Liver (tissue), 9 donors: ENCODE measurements around the gene SDK2. TPM values are rescaled to one million over a fixed set of nuclear protein-coding genes. Genes with fewer than 3 reads are reported as not detected.

Experiments used
- DNase-seq: peaks from one replicate; pipeline ENCODE4 v3.0.0-alpha.2; 2017; ENCODE audit warnings: low spot score
- H3K27ac ChIP-seq, 2 donors: one replicate each; pipeline ENCODE4 v1.7.0; 2013; ENCODE audit warnings: inconsistent platforms in 2 of 2, low read length in 2 of 2, control low read depth in 1 of 2, low read depth in 1 of 2, mild to moderate bottlenecking in 1 of 2
- H3K27me3 ChIP-seq, 4 donors: one replicate each; pipeline versions ENCODE4 v1.6.1 to v1.7.0; 2013; ENCODE audit warnings: low read length in 3 of 4, inconsistent platforms in 1 of 4, mild to moderate bottlenecking in 1 of 4, moderate library complexity in 1 of 4; ENCODE audit not compliant: control insufficient read depth in 4 of 4, insufficient read depth in 4 of 4
- H3K36me3 ChIP-seq, 4 donors: one replicate each; pipeline versions ENCODE4 v1.6.1 to v1.7.0; 2013; ENCODE audit warnings: low read length in 3 of 4, mild to moderate bottlenecking in 3 of 4, low read depth in 1 of 4, moderate library complexity in 1 of 4; ENCODE audit not compliant: control insufficient read depth in 4 of 4, insufficient read depth in 3 of 4
- H3K4me1 ChIP-seq, 4 donors: one replicate each; pipeline versions ENCODE4 v1.6.1 to v1.7.0; 2013; ENCODE audit warnings: low read length in 3 of 4, mild to moderate bottlenecking in 3 of 4, moderate library complexity in 1 of 4; ENCODE audit not compliant: control insufficient read depth in 4 of 4, insufficient read depth in 4 of 4
- H3K4me3 ChIP-seq, 3 donors: one replicate each; pipeline versions ENCODE4 v1.6.1 to v1.7.0; 2013; ENCODE audit warnings: low read length in 3 of 3, control low read depth in 1 of 3, low read depth in 1 of 3, mild to moderate bottlenecking in 1 of 3
- H3K9ac ChIP-seq, 2 donors: one replicate each; pipeline ENCODE4 v1.7.0; 2013; ENCODE audit warnings: low read length in 2 of 2, mild to moderate bottlenecking in 2 of 2, moderate library complexity in 2 of 2, control low read depth in 1 of 2, low read depth in 1 of 2
- H3K9me3 ChIP-seq, 4 donors: one replicate each; pipeline versions ENCODE4 v1.6.1 to v1.7.0; 2013; ENCODE audit warnings: low read length in 3 of 4; ENCODE audit not compliant: control insufficient read depth in 4 of 4
- ATF3 ChIP-seq: IDR thresholded peaks from 2 replicates; pipeline ENCODE4 v1.6.1; 2016; ENCODE audit warnings: antibody characterized with exemption
- CTCF ChIP-seq: fragments of 150-350 bp; IDR thresholded peaks from 2 replicates; pipeline ENCODE4 v1.5.1; 2017; ENCODE audit warnings: improper control_type of control experiment, low read depth, low read length; ENCODE audit not compliant: missing input control
- EGR1 ChIP-seq, 2 donors: IDR thresholded peaks; 2 replicates each; pipeline ENCODE4 v1.6.1; 2016 to 2018; ENCODE audit warnings: antibody characterized with exemption in 2 of 2, low read depth in 2 of 2
- FOXA1 ChIP-seq: IDR thresholded peaks from 2 replicates; pipeline ENCODE4 v1.6.1; 2016; ENCODE audit warnings: antibody characterized with exemption
- FOXA2 ChIP-seq: IDR thresholded peaks from 2 replicates; pipeline ENCODE4 v1.6.1; 2016; ENCODE audit warnings: antibody characterized with exemption
- GABPA ChIP-seq, 2 donors: IDR thresholded peaks in 1 of 2; conservative IDR thresholded peaks in 1 of 2; 2 replicates each; pipeline ENCODE4 v1.6.1; 2016; ENCODE audit warnings: antibody characterized with exemption in 2 of 2, mild to moderate bottlenecking in 1 of 2, moderate library complexity in 1 of 2
- HNF4A ChIP-seq, 2 donors: conservative IDR thresholded peaks; 2 replicates each; pipeline ENCODE4 v1.6.1; 2016; ENCODE audit warnings: antibody characterized with exemption in 2 of 2, mild to moderate bottlenecking in 2 of 2
- HNF4G ChIP-seq: IDR thresholded peaks from 2 replicates; pipeline ENCODE4 v1.6.1; 2016; ENCODE audit warnings: antibody characterized with exemption
- JUND ChIP-seq, 2 donors: IDR thresholded peaks; 2 replicates each; pipeline ENCODE4 v1.6.1; 2016; ENCODE audit warnings: antibody characterized with exemption in 2 of 2
- MAX ChIP-seq: IDR thresholded peaks from 2 replicates; pipeline ENCODE4 v1.6.1; 2016; ENCODE audit warnings: antibody characterized with exemption
- NR2F2 ChIP-seq: IDR thresholded peaks from 2 replicates; pipeline ENCODE4 v1.6.1; 2016; ENCODE audit warnings: antibody characterized with exemption
- RAD21 ChIP-seq, 2 donors: IDR thresholded peaks; 2 replicates each; pipeline ENCODE4 v1.6.1; 2016; ENCODE audit warnings: antibody characterized with exemption in 2 of 2, mild to moderate bottlenecking in 2 of 2
- REST ChIP-seq: IDR thresholded peaks from 2 replicates; pipeline ENCODE4 v1.6.1; 2016; ENCODE audit warnings: antibody characterized with exemption, mild to moderate bottlenecking
- RXRA ChIP-seq, 2 donors: IDR thresholded peaks; 2 replicates each; pipeline ENCODE4 v1.6.1; 2017 to 2018; ENCODE audit warnings: antibody characterized with exemption in 2 of 2, mild to moderate bottlenecking in 1 of 2
- SP1 ChIP-seq: IDR thresholded peaks from 2 replicates; pipeline ENCODE4 v1.6.1; 2018; ENCODE audit warnings: antibody characterized with exemption, mild to moderate bottlenecking
- TAF1 ChIP-seq: conservative IDR thresholded peaks from 2 replicates; pipeline ENCODE4 v1.6.1; 2016; ENCODE audit warnings: antibody characterized with exemption, mild to moderate bottlenecking
- YY1 ChIP-seq: IDR thresholded peaks from 2 replicates; pipeline ENCODE4 v1.6.1; 2016; ENCODE audit warnings: antibody characterized with exemption, mild to moderate bottlenecking
- ZBTB33 ChIP-seq: IDR thresholded peaks from 2 replicates; pipeline ENCODE4 v1.6.1; 2016; ENCODE audit warnings: antibody characterized with exemption
- WGBS: extraction: QIAGEN DNeasy Blood & Tissue Kit; methylation state at CpG from one replicate; pipeline ENCODE4 v1.1.7; 2013; 5-methylcytosine and 5-hydroxymethylcytosine counted together
- polyA plus RNA-seq, 2 donors: library from polyadenylated mRNA; stranded (reverse) in 1 of 2; unstranded in 1 of 2; fragments of 200-250 nt in 1 of 2; fragments of >200 nt in 1 of 2; fragmentation: Nextera tagmentation in 1 of 2; extraction: Ambion mirVana in 1 of 2; gene quantifications; one replicate each; pipeline versions ENCODE4 v1.2.1 to v1.2.3, GENCODE V29; 2013 to 2015
- total RNA-seq, 2 donors: library from RNA; depleted of rRNA; stranded (reverse); fragments of >200 nt; gene quantifications; one replicate each; pipeline ENCODE4 v1.2.3, GENCODE V29; 2014
- donor health status: healthy.
- donor health status: healthy.
- donor health status: healthy.
- donor health status: healthy.
- donor health status: healthy.

SDK2 gene
- total and polyA plus RNA-seq, 4 donors = 0.05 to 0.42 (median 0.10) TPM

GRCh38 chr17:73343739-73344454 lies 300.3 kb downstream of the SDK2 start:
- no peaks in the 10 kb centered on the region for H3K9me3 ChIP-seq
- H3K27me3 ChIP-seq = peaks cover 0 to 6% (median 0%) of the 10 kb centered on the region in 4 donors
- no peak overlapping the region for H3K9ac ChIP-seq
- H3K27ac ChIP-seq = no peak overlapping the region
- DNase-seq = no peak
- WGBS = 68% methylated on average over 11 of the region's 11 CpGs
- no peaks in the 10 kb centered on the region for H3K4me1 ChIP-seq
- H3K4me3 ChIP-seq = no peak overlapping the region
- no peaks in the 10 kb centered on the region for H3K36me3 ChIP-seq
- no peak for TF ChIP-seq HNF4A (conservative IDR thresholded peaks at IDR 0.05)
- TF ChIP-seq TAF1 = no peak
- TF ChIP-seq RAD21 (IDR thresholded peaks at IDR 0.05) = no peak
- no peak for TF ChIP-seq GABPA (IDR thresholded peaks at IDR 0.05 in 1 of 2, conservative IDR thresholded peaks at IDR 0.05 in 1 of 2)
- TF ChIP-seq FOXA1 = no peak
- no peak for TF ChIP-seq JUND (IDR thresholded peaks at IDR 0.05)
- TF ChIP-seq ZBTB33 = no peak
- no peak for TF ChIP-seq NR2F2
- TF ChIP-seq MAX = no peak
- TF ChIP-seq REST = no peak
- no peak for TF ChIP-seq CTCF
- no peak for TF ChIP-seq EGR1 (IDR thresholded peaks at IDR 0.05; ENCODE audit: low read depth in 2 of 2)
- no peak for TF ChIP-seq SP1
- TF ChIP-seq ATF3 = no peak
- TF ChIP-seq HNF4G = no peak
- no peak for TF ChIP-seq FOXA2
- TF ChIP-seq YY1 = no peak
- no peak for TF ChIP-seq RXRA (IDR thresholded peaks at IDR 0.05)
